Glutamatergic neuron (in vitro differentiated cells): Measurements from ENCODE around the gene HOXC9. TPM values are rescaled to one million over a fixed set of nuclear protein-coding genes. Genes with fewer than 3 reads are reported as not detected.

ENCODE experiments used
- DNase-seq: peaks from one replicate; pipeline ENCODE4 v3.0.0; 2022
- H3K27ac Mint-ChIP-seq: one replicate; pipeline ENCODE4 v1.8.0; 2020; ENCODE audit warnings: mild to moderate bottlenecking, mixed read lengths, inconsistent platforms; ENCODE audit not compliant: unreplicated experiment
- H3K27me3 Mint-ChIP-seq: one replicate; pipeline ENCODE4 v1.8.0; 2020; ENCODE audit warnings: mild to moderate bottlenecking, moderate library complexity, mixed read lengths, inconsistent platforms; ENCODE audit not compliant: unreplicated experiment
- H3K36me3 Mint-ChIP-seq: one replicate; pipeline ENCODE4 v1.8.0; 2020; ENCODE audit warnings: mild to moderate bottlenecking, mixed read lengths, inconsistent platforms; ENCODE audit not compliant: unreplicated experiment
- H3K4me1 Mint-ChIP-seq: one replicate; pipeline ENCODE4 v1.8.0; 2020; ENCODE audit warnings: mild to moderate bottlenecking, low read depth, mixed read lengths, inconsistent platforms; ENCODE audit not compliant: unreplicated experiment
- H3K4me3 Mint-ChIP-seq: one replicate; pipeline ENCODE4 v1.8.0; 2020; ENCODE audit warnings: mild to moderate bottlenecking, mixed read lengths, inconsistent platforms; ENCODE audit not compliant: unreplicated experiment
- H3K9me3 Mint-ChIP-seq: one replicate; pipeline ENCODE4 v1.8.0; 2020; ENCODE audit warnings: mild to moderate bottlenecking, moderate library complexity, mixed read lengths, inconsistent platforms; ENCODE audit not compliant: unreplicated experiment
- CTCF ChIP-seq: fragments of 200-600 bp; sonication (generic); IDR thresholded peaks from one replicate; pipeline ENCODE4 v1.5.0; 2021; ENCODE audit not compliant: partially characterized antibody, unreplicated experiment
- total RNA-seq: library from RNA; stranded (reverse); fragmentation: NEBNext Ultra II Directional; extraction: Animal tissue kit (Norgen Biotek cat#: 25700); gene quantifications from one replicate; pipeline ENCODE4 v1.2.1, GENCODE V29; 2021; ENCODE audit not compliant: unreplicated experiment

The HOXC9 gene
- total RNA-seq, 1 donor from 2014 or later: not detected

- H3K27me3 Mint-ChIP-seq: peaks cover 62% of the 10 kb centered on the region
- no peak for TF ChIP-seq CTCF
- H3K4me1 Mint-ChIP-seq: no peaks in the 10 kb centered on the region
- DNase-seq: no peak
- H3K36me3 Mint-ChIP-seq: no peaks in the 10 kb centered on the region
- no peak overlapping the region for H3K27ac Mint-ChIP-seq
- H3K9me3 Mint-ChIP-seq: peaks cover 5% of the 10 kb centered on the region
- no peak overlapping the region for H3K4me3 Mint-ChIP-seq
Observed at GRCh38 chr12:53973236-53974042, 26.5 kb upstream of the HOXC9 start.

DNA sequence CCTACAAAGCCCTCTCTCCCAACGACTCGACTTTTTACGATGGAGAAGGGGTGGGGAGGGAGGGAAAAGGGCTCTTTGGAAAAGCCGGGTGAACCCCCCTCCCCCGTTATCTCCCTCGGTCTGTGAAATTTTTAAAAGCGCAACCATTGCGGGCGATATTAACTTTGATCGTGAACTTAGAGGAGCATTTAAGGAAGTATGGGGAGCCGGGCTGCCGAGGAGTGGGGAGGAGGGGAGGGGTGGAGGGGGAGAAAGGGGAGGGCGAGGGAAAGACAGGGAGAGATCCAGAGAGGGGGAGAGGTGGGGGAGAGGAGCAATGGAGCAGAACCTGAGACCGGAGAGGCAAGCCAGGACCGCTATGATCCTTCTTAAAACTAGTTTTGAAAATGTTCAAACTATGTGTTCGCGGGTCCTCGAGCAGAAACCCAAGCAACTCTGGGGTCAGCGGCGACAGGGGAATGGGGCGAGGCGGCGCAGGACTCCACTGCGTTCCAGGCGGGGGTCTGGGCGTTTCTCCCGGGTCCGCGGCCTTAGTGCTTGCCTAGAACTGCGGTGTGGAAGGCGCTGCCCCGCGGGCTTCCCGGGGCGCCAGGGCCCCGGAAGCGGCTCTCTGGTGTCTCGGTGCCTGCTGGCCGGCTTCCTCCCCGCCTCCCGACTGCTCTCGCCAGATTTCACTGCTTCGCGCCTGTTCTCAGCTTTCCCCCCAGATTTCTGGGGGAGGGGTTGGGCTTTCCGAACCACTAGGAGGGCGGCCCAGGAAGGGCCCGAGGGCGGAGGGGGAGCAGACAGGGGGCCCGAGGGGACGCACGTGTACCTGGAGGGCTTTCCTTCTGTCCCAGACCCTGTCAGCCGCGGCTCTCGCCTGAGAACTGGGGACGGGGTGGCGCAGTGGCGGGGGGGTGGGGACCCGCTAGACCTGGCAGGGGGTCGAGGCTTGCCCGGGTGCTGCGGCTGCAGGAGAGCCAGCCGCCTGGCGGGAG is 25.6 kb upstream of the HOXC9 start, which contains the start of gene HOTAIR:
HOTAIR (minus strand) TSS at position 871 of the 980 bp plus-strand sequence.
- Mint-ChIP-seq H3K4me1 (no peaks in the 10 kb centered on the region), H3K36me3 (no peaks in the 10 kb centered on the region), H3K4me3 (no peak within 1 kb of the TSS), H3K27me3 (peaks cover 61% of the 10 kb centered on the region), H3K27ac (no peak within 1 kb of the TSS), H3K9me3 (peaks cover 5% of the 10 kb centered on the region)
- no peak for TF ChIP-seq CTCF
- no peak for DNase-seq

- DNase-seq: no peak
- H3K27me3 Mint-ChIP-seq: peaks cover 57% of the 10 kb centered on the region
- TF ChIP-seq CTCF: no peak
- no peaks in the 10 kb centered on the region for H3K36me3 Mint-ChIP-seq
- H3K4me3 Mint-ChIP-seq: no peak overlapping the region
- peaks cover 5% of the 10 kb centered on the region for H3K9me3 Mint-ChIP-seq
- H3K27ac Mint-ChIP-seq: no peak overlapping the region
- H3K4me1 Mint-ChIP-seq: no peaks in the 10 kb centered on the region
Observed at GRCh38 chr12:53975064-53975471, 24.9 kb upstream of the HOXC9 start.

GRCh38 chr12:53975479-53976152 is 24.3 kb upstream of the HOXC9 start:
- Mint-ChIP-seq H3K9me3 (peaks cover 9% of the 10 kb centered on the region), H3K27me3 (peaks cover 59% of the 10 kb centered on the region), H3K4me3 (no peak overlapping the region), H3K4me1 (no peaks in the 10 kb centered on the region), H3K36me3 (no peaks in the 10 kb centered on the region), H3K27ac (no peak overlapping the region)
- TF ChIP-seq CTCF: no peak
- no peak for DNase-seq
